Measurements from ENCODE around the gene NXPH2.

The NXPH2 gene

DNA sequence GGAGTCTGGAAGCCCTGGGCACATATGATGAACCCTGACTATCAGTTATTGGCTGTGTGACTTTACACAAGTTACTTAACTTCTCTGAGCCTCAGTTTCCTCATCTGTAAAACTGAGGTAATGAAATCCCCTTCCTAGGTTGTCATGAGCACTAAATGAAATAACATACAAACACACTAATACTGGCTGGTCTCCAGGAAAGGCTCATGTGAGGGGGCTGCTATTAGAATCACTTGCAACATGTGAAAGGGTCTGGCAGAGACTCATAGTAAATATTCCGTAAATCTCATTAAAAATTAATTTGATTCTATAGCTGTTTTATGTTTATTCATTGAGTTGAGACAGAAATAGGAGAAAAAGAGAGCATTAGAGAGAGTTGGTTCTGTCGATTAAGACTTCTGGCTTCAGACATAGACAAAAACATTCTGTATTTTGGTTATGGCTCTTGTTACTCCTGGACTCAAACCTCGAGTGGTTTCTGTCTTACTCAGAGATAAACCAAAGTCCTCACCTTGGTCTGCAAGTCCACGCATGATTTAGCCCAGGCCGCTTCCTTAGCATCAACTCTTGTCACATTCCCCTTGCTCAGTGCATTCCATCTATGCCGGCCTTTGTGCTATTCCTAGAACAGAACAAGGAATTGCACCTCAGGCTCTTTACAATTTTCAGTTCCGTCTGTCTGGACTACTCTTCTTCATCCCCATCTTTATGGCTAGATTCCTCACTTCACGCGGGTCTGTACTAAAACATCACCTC is 139.1 kb downstream of the NXPH2 start:
- H3K4me3 ChIP-seq: no peak overlapping the region
- H3K4me2 ChIP-seq: no peak overlapping the region
- H4K20me1 ChIP-seq: no peaks in the 10 kb centered on the region
- no peaks in the 10 kb centered on the region for H3K36me3 ChIP-seq
- no peaks in the 10 kb centered on the region for H3K9me3 ChIP-seq (replicated peaks in 1 of 11)
- no peaks in the 10 kb centered on the region for H3K4me1 ChIP-seq
- H3K27ac ChIP-seq: no peak overlapping the region
- H3K27me3 ChIP-seq: no peaks in the 10 kb centered on the region
- H3K9ac ChIP-seq: no peak overlapping the region
- TF ChIP-seq Cebpa-rat (IDR thresholded peaks at IDR 0.05): no peak

DNA sequence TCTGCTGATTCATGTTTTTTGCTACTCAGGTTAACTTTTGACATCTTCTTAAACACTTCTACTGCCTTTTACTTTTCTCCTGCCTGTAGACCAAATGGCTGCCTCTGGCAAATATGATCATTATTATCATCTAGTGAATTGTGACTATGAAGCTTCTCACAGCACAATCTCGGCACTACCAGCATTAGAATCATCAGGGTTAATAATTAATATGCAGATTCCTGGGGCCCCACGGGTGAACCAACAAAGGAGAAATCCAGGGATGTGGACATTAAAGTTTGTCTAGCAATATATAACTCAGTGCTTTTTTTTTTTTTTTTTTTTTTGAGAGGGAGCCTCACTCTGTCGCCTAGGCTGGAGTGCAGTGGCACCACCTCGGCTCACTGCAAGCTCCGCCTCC is 142.5 kb downstream of the NXPH2 start:
- no peaks in the 10 kb centered on the region for H4K20me1 ChIP-seq
- H3K4me2 ChIP-seq: no peak overlapping the region
- no peak overlapping the region for H3K4me3 ChIP-seq
- H3K36me3 ChIP-seq: no peaks in the 10 kb centered on the region
- no peak for TF ChIP-seq Cebpa-rat (IDR thresholded peaks at IDR 0.05)
- H3K27ac ChIP-seq: no peak overlapping the region
- H3K4me1 ChIP-seq: no peaks in the 10 kb centered on the region
- H3K9ac ChIP-seq: no peak overlapping the region
- peaks cover 0 to 10% (median 7%) of the 10 kb centered on the region in 11 experiments; a peak in 10 of 22 replicates for H3K9me3 ChIP-seq (replicated peaks in 1 of 11)
- no peaks in the 10 kb centered on the region for H3K27me3 ChIP-seq

DNA sequence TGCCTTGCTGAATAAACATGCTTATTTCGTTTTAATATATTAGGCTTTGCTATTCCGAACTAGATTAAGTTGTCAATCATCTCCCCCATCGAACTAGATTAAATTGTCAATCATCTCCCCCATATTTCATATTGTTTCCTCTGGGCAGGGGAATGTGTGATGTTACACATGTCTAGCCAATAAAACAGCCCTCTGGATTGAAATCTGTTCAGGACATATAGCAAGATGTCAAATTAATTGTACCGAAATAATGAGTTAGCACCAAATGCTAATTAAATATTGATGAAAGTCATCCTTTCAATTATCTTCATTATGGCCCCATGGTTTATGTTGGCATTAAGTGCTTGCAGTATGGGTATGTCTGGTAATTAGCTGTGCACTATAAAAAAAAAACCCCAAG is 143.1 kb downstream of the NXPH2 start:
- Histone ChIP-seq H3K4me3 (no peak overlapping the region), H3K4me2 (no peak overlapping the region), H3K9ac (no peak overlapping the region), H3K27me3 (no peaks in the 10 kb centered on the region), H3K9me3 (replicated peaks in 1 of 11) (peaks cover 0 to 11% (median 8%) of the 10 kb centered on the region in 11 experiments; a peak in 10 of 22 replicates), H3K27ac (no peak overlapping the region), H3K36me3 (no peaks in the 10 kb centered on the region), H4K20me1 (no peaks in the 10 kb centered on the region), H3K4me1 (no peaks in the 10 kb centered on the region)
- TF ChIP-seq Cebpa-rat (IDR thresholded peaks at IDR 0.05): no peak

DNA sequence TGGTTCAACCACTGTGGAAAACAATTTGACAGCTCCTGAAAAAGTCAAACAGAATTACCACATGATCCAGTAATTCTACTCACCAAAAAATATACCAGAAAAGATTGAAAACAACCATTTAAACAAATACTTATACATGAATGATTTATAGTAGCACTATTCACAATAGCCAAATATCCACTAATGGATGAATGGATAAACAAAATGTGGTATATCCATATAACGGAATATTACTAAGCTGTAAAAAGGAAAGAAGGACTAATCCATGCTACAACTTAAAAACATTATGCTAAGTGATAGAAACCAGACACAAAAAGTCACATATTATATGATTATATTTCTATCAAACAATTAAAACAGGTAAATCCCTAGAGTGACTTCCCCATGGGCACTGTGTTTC is 147.1 kb downstream of the NXPH2 start:
- TF ChIP-seq Cebpa-rat (IDR thresholded peaks at IDR 0.05): no peak
- H3K27ac ChIP-seq: no peak overlapping the region
- H3K36me3 ChIP-seq: no peaks in the 10 kb centered on the region
- no peaks in the 10 kb centered on the region for H4K20me1 ChIP-seq
- H3K9ac ChIP-seq: no peak overlapping the region
- H3K4me3 ChIP-seq: no peak overlapping the region
- no peaks in the 10 kb centered on the region for H3K27me3 ChIP-seq
- H3K9me3 ChIP-seq (replicated peaks in 1 of 11): peaks cover 0 to 11% (median 8%) of the 10 kb centered on the region in 11 experiments; a peak in 10 of 22 replicates
- no peaks in the 10 kb centered on the region for H3K4me1 ChIP-seq
- no peak overlapping the region for H3K4me2 ChIP-seq

DNA sequence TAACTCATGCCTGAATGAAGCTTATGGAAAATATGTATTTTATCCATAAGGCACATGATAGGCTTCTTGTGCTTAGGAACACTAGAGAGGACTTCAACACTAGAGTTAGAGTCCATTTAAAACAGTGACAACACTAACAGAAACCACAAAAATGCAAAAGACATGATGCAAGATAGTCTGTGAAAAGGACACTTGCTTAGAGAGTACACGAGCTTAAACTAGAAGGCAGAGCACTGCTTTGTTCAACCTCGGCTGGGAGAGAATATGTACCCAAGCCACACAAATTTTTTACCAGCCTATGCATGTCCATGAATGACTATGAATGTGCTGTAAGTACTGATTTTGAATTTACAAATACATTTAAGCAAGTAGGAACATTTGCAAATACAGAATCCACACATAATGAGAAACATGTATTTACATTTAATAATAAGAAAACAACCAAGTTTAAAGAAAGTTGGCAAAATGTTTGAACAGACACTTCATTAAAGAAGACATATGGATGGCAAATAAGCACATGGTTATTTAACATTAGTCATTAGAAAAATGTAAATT is 148.0 kb downstream of the NXPH2 start:
- H4K20me1 ChIP-seq: no peaks in the 10 kb centered on the region
- no peak overlapping the region for H3K4me2 ChIP-seq
- no peak overlapping the region for H3K4me3 ChIP-seq
- no peak overlapping the region for H3K27ac ChIP-seq
- H3K9ac ChIP-seq: no peak overlapping the region
- H3K36me3 ChIP-seq: no peaks in the 10 kb centered on the region
- no peak for TF ChIP-seq Cebpa-rat (IDR thresholded peaks at IDR 0.05)
- no peaks in the 10 kb centered on the region for H3K27me3 ChIP-seq
- no peaks in the 10 kb centered on the region for H3K4me1 ChIP-seq
- H3K9me3 ChIP-seq (replicated peaks in 1 of 11): peaks cover 0 to 11% (median 8%) of the 10 kb centered on the region in 11 experiments; a peak in 10 of 22 replicates

DNA sequence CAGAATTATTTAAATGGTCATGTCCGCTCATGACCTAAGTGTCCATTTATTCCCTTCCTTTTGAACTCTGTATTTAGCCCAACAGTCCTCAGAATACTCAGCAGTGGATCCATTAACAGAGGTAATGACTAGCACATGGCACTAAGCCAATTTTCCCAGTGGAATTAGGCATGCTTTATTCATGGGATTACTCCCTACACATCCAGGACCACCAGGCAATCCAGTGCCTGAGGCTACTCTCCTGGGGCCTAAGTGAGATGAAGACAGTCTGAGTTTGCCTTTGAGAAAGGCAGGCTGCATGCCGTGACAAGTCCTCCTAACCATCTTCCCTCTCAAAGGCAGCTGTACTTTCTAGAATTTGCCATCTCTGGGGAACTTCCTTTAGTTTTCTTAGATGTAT is 150.0 kb downstream of the NXPH2 start:
- Histone ChIP-seq H3K4me3 (no peak overlapping the region), H3K27me3 (no peaks in the 10 kb centered on the region), H3K27ac (no peak overlapping the region), H3K9ac (no peak overlapping the region), H3K4me1 (no peaks in the 10 kb centered on the region), H3K4me2 (no peak overlapping the region), H4K20me1 (no peaks in the 10 kb centered on the region), H3K36me3 (no peaks in the 10 kb centered on the region), H3K9me3 (replicated peaks in 1 of 11) (peaks cover 0 to 11% (median 8%) of the 10 kb centered on the region in 11 experiments; a peak in 10 of 22 replicates)
- no peak for TF ChIP-seq Cebpa-rat (IDR thresholded peaks at IDR 0.05)

DNA sequence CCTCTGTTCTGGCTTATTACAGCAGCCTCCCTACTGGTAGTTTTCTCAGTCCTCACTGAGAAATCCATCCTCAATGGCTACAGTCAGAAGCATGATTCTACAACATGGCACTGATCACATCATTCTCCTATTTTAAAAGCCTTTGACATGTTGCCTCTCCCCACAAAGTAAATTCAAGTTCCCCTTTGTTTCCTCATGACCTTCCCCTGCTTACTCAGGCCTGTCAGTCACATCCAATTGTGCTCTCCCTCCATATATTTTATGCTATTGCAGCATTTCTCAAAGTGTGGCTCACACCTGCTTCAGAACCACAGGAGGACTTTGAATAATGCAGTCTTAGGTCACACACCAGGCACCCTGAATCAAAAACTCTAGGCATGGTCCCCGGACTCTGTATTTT is 154.0 kb downstream of the NXPH2 start:
- H3K27ac ChIP-seq: no peak overlapping the region
- no peak for TF ChIP-seq Cebpa-rat (IDR thresholded peaks at IDR 0.05)
- no peak overlapping the region for H3K4me3 ChIP-seq
- H3K9ac ChIP-seq: no peak overlapping the region
- H3K27me3 ChIP-seq: no peaks in the 10 kb centered on the region
- H3K4me1 ChIP-seq: peaks cover 0 to 6% (median 0%) of the 10 kb centered on the region in 10 experiments; a peak in 1 of 20 replicates
- H3K4me2 ChIP-seq: no peak overlapping the region
- H3K9me3 ChIP-seq (replicated peaks in 1 of 11): no peaks in the 10 kb centered on the region
- H3K36me3 ChIP-seq: no peaks in the 10 kb centered on the region
- H4K20me1 ChIP-seq: no peaks in the 10 kb centered on the region

DNA sequence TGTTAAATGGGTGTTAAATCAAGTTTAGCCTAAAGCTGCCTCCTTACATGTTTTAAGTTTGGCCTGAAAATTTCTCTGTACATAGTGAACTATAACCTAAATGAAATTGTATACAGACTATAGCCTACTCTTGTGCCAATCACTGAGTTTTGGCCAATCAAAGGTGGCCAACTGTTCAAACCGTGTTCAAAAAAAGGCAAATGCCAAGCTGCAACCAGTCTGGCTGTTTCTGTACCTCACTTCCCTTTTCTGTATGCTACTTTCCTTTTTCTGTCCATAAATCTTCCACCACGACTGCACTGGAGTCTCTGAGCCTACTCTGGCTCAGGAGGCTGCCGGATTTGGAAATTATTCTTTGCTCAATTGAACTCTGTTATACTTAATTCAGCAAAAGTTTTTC is 157.6 kb downstream of the NXPH2 start:
- no peak overlapping the region for H3K9ac ChIP-seq
- H4K20me1 ChIP-seq: no peaks in the 10 kb centered on the region
- peaks cover 0 to 6% (median 0%) of the 10 kb centered on the region in 10 experiments; a peak in 1 of 20 replicates for H3K4me1 ChIP-seq
- H3K36me3 ChIP-seq: no peaks in the 10 kb centered on the region
- no peak overlapping the region for H3K4me3 ChIP-seq
- H3K27me3 ChIP-seq: no peaks in the 10 kb centered on the region
- H3K27ac ChIP-seq: no peak overlapping the region
- no peak overlapping the region for H3K4me2 ChIP-seq
- TF ChIP-seq Cebpa-rat (IDR thresholded peaks at IDR 0.05): no peak
- no peaks in the 10 kb centered on the region for H3K9me3 ChIP-seq (replicated peaks in 1 of 11)

DNA sequence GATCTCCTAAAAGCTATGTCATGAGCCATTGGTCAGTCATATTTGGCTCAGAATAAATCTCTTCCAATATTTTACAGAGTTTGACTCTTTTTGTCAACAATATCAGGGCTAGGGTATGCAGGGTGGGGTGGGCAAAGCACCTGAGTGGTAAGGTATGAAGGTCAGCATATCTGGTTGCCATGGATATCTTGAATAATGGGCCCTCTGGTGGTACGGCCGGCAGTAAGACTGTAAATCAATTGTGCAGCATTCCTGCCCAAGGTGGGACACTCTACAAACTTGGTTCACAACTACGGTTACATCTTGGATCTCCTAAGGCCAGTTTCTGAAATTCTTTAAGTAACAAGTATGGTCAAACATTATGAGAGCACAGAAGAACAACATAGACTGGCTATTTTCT is 159.1 kb downstream of the NXPH2 start:
- H4K20me1 ChIP-seq: no peaks in the 10 kb centered on the region
- peaks cover 0 to 6% (median 0%) of the 10 kb centered on the region in 10 experiments; a peak in 1 of 20 replicates for H3K4me1 ChIP-seq
- H3K27me3 ChIP-seq: no peaks in the 10 kb centered on the region
- H3K4me3 ChIP-seq: no peak overlapping the region
- H3K9ac ChIP-seq: no peak overlapping the region
- H3K36me3 ChIP-seq: no peaks in the 10 kb centered on the region
- TF ChIP-seq Cebpa-rat (IDR thresholded peaks at IDR 0.05): no peak
- H3K27ac ChIP-seq: no peak overlapping the region
- H3K4me2 ChIP-seq: no peak overlapping the region
- H3K9me3 ChIP-seq (replicated peaks in 1 of 11): no peaks in the 10 kb centered on the region

DNA sequence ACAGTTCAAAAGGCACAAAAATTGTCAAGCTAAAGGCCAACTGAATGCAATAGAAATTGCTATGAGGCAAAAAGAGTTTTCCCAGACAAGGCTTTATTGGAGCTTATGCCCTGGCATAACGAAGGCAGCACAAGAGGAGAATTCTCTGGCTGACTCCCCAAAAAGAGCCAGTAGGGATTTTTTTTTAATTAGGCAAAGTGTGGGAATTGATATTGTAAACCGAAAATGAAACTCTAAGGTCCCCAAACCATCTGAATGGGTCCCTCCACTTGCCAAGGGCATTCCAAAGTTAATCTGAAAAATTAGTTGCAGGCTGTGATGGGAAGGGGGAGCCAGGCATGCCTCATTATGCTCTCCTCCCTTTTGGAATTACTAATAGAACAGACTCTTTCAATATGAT is 159.8 kb downstream of the NXPH2 start:
- Histone ChIP-seq H3K27me3 (no peaks in the 10 kb centered on the region), H3K9ac (no peak overlapping the region), H3K4me2 (no peak overlapping the region), H3K27ac (no peak overlapping the region), H3K36me3 (no peaks in the 10 kb centered on the region), H4K20me1 (no peaks in the 10 kb centered on the region), H3K4me1 (peaks cover 0 to 6% (median 0%) of the 10 kb centered on the region in 10 experiments; a peak in 1 of 20 replicates), H3K4me3 (no peak overlapping the region), H3K9me3 (replicated peaks in 1 of 11) (no peaks in the 10 kb centered on the region)
- no peak for TF ChIP-seq Cebpa-rat (IDR thresholded peaks at IDR 0.05)

All from BLaER1 treated with 17β-estradiol and CSF1 and Interleukin-3, amounts not matched to agents 10 nM and 100 nM (cell line).